ENCODE measurements around the gene LEF1.

Gene LEF1

DNA sequence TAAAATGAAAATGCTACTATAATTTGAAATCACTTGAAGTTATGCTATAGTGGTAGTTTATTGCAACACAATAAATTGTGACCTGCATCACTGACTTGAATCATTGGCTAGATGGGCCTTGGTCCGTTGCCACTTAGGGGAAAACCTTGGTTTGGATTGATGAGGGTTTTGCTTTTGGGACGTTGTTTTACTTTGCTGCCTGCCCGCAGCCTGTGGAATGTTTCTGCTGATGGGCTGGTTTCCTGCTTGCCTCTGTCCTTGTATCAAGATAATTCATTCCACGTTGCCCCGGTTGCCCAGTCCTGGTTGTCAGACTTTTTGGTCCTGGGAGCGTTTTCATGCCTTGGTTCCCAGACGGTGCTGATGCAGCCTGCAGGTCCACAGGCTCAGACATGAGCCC, 160.7 kb downstream of the LEF1 start:
- Histone ChIP-seq H3K4me1 (ENCODE audit: control insufficient read depth in 1 of 2, insufficient read depth in 2 of 2, low read length in 2 of 2) (no peaks in the 10 kb centered on the region), H3K9me3 (ENCODE audit: control insufficient read depth in 1 of 2, low read length in 2 of 2) (no peaks in the 10 kb centered on the region), H3K27me3 (ENCODE audit: control insufficient read depth in 1 of 2, insufficient read depth in 2 of 2, low read length in 2 of 2) (no peaks in the 10 kb centered on the region), H3K9ac (ENCODE audit: low read depth in 1 of 2, low read length in 2 of 2) (no peak overlapping the region), H3K4me3 (ENCODE audit: low read depth in 1 of 2, low read length in 2 of 2) (no peak overlapping the region), H3K27ac (ENCODE audit: low read depth, low read length) (no peak overlapping the region), H3K36me3 (ENCODE audit: control insufficient read depth in 1 of 2, insufficient read depth in 2 of 2, low read length in 2 of 2) (peaks cover 0 to 13% of the 10 kb centered on the region in 2 donors)

DNA sequence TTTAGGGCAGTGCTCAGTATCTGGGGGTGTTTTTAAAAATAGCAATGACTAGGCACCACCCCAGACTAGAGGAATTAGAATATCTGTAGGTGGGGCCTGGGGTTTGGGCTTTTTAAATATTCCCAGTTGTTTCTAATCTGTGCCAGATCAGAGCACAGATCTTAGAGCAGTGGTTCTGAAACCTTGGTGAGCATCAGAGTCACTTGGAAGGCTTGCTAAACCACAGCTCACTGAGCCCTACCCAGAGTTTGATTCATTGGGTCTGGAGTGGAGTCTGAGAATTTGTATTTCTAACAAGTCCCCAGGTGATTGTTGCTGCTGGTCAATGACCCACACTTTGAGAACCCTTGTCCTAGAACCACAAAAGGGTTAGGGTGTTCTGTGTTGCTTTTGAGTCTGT, 162.4 kb downstream of the LEF1 start:
- no peak overlapping the region for H3K9ac ChIP-seq (ENCODE audit: low read depth in 1 of 2, low read length in 2 of 2)
- H3K27ac ChIP-seq (ENCODE audit: low read depth, low read length) = no peak overlapping the region
- no peaks in the 10 kb centered on the region for H3K9me3 ChIP-seq (ENCODE audit: control insufficient read depth in 1 of 2, low read length in 2 of 2)
- no peak overlapping the region for H3K4me3 ChIP-seq (ENCODE audit: low read depth in 1 of 2, low read length in 2 of 2)
- H3K36me3 ChIP-seq (ENCODE audit: control insufficient read depth in 1 of 2, insufficient read depth in 2 of 2, low read length in 2 of 2) = peaks cover 0 to 9% of the 10 kb centered on the region in 2 donors
- no peaks in the 10 kb centered on the region for H3K4me1 ChIP-seq (ENCODE audit: control insufficient read depth in 1 of 2, insufficient read depth in 2 of 2, low read length in 2 of 2)
- H3K27me3 ChIP-seq (ENCODE audit: control insufficient read depth in 1 of 2, insufficient read depth in 2 of 2, low read length in 2 of 2) = no peaks in the 10 kb centered on the region

DNA sequence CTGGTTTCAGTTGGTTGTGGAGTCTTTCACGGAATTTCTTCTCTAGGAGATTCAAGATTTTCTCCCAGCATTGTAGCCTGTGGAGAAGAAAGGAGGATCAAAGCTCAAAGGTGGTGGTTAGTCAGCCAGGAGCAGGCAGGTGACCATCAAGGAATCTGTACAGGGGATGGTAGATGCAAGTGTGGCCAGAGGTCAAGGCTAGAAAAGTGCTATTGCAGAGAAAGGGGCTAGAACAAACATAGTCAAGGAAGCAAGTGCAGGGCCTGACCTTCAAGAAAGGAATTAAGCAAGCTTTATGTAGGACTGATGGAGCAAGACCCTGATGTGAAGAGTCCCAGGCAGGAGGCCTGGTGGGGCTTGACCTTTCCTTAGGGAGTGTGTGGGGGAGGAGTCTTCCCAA, 162.9 kb downstream of the LEF1 start:
- Histone ChIP-seq H3K4me3 (ENCODE audit: low read depth in 1 of 2, low read length in 2 of 2) (no peak overlapping the region), H3K27me3 (ENCODE audit: control insufficient read depth in 1 of 2, insufficient read depth in 2 of 2, low read length in 2 of 2) (no peaks in the 10 kb centered on the region), H3K9me3 (ENCODE audit: control insufficient read depth in 1 of 2, low read length in 2 of 2) (no peaks in the 10 kb centered on the region), H3K36me3 (ENCODE audit: control insufficient read depth in 1 of 2, insufficient read depth in 2 of 2, low read length in 2 of 2) (peaks cover 0 to 4% of the 10 kb centered on the region in 2 donors), H3K4me1 (ENCODE audit: control insufficient read depth in 1 of 2, insufficient read depth in 2 of 2, low read length in 2 of 2) (no peaks in the 10 kb centered on the region), H3K9ac (ENCODE audit: low read depth in 1 of 2, low read length in 2 of 2) (no peak overlapping the region), H3K27ac (ENCODE audit: low read depth, low read length) (no peak overlapping the region)

DNA sequence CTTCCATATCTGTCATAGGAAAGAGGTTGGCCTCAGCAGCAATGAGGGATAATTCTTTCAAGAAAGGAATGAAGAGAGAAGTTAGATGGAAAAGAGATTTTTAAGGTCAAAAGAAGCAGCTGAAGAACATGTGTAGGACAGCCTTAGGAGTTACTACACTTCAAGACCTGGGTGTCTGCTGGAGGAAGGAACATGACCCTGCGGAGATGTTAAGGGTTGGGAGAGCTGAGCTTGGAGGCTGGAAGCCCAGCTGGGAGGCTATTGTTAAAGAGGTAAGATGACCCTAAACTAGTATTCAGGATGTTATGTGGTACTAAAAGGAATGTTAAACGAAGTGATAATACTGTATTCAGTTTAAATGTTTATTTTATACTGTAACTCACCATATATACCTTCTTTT, 164.1 kb downstream of the LEF1 start:
- H3K36me3 ChIP-seq (ENCODE audit: control insufficient read depth in 1 of 2, insufficient read depth in 2 of 2, low read length in 2 of 2) = peaks cover 0 to 9% of the 10 kb centered on the region in 2 donors
- H3K27me3 ChIP-seq (ENCODE audit: control insufficient read depth in 1 of 2, insufficient read depth in 2 of 2, low read length in 2 of 2) = no peaks in the 10 kb centered on the region
- H3K4me3 ChIP-seq (ENCODE audit: low read depth in 1 of 2, low read length in 2 of 2) = no peak overlapping the region
- no peak overlapping the region for H3K27ac ChIP-seq (ENCODE audit: low read depth, low read length)
- H3K9ac ChIP-seq (ENCODE audit: low read depth in 1 of 2, low read length in 2 of 2) = no peak overlapping the region
- no peaks in the 10 kb centered on the region for H3K4me1 ChIP-seq (ENCODE audit: control insufficient read depth in 1 of 2, insufficient read depth in 2 of 2, low read length in 2 of 2)
- no peaks in the 10 kb centered on the region for H3K9me3 ChIP-seq (ENCODE audit: control insufficient read depth in 1 of 2, low read length in 2 of 2)

DNA sequence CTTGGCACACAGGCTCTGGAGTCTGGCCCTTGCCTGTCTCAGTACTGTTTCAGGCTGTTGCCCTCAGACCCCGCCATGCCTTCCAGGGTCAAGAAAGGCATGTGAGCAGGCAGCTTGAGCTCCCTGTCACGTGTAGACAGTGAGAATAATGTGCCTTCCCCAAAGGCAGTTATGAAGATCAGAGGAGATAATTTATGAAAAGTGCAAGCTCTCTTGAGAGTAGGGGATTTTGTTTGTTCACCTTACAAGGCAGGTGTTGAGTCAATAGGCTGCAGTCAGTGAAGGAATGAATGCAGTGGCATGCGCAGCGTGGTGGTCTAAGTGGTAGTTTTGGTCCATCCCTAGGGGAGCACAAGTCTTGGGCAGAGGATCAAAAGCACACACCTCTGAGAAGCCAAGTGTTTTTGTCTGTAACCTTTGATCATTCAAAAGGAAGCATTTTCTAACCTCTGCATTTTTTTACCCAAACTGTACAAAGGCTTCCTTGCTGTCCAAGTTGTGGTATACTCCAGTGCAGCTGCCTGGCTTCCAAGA, 164.7 kb downstream of the LEF1 start:
- no peaks in the 10 kb centered on the region for H3K27me3 ChIP-seq (ENCODE audit: control insufficient read depth in 1 of 2, insufficient read depth in 2 of 2, low read length in 2 of 2)
- H3K27ac ChIP-seq (ENCODE audit: low read depth, low read length) = no peak overlapping the region
- H3K36me3 ChIP-seq (ENCODE audit: control insufficient read depth in 1 of 2, insufficient read depth in 2 of 2, low read length in 2 of 2) = peaks cover 0 to 9% of the 10 kb centered on the region in 2 donors
- no peak overlapping the region for H3K9ac ChIP-seq (ENCODE audit: low read depth in 1 of 2, low read length in 2 of 2)
- no peaks in the 10 kb centered on the region for H3K4me1 ChIP-seq (ENCODE audit: control insufficient read depth in 1 of 2, insufficient read depth in 2 of 2, low read length in 2 of 2)
- no peaks in the 10 kb centered on the region for H3K9me3 ChIP-seq (ENCODE audit: control insufficient read depth in 1 of 2, low read length in 2 of 2)
- H3K4me3 ChIP-seq (ENCODE audit: low read depth in 1 of 2, low read length in 2 of 2) = no peak overlapping the region

DNA sequence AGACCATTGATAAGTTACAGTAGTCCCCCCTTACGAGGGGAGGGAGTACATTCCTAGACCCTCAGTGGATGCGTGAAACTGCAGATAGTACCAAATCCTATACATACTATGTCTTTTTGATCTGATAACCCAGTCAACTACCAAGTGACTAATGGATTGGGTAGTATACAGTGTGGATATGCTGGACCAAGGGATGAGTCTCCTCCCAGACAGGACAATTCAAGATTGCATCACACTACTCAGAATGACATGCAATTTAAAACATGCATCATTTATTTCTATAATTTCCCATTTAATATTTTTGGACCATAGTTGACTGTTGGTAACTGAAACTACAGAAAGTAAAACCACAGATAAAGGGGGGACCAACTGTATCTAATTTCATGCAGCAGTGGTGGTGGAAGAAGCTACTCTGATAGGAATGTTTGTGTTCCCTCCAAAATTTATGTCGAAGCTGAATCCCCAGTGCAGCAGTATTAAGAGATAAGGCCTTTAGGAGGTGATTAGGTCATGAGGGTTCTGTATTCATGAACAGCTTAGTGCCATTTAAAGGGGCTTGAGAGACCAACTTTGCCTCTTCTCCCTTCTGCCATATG, 167.1 kb downstream of the LEF1 start:
- H3K4me3 ChIP-seq (ENCODE audit: low read depth in 1 of 2, low read length in 2 of 2) = no peak overlapping the region
- H3K4me1 ChIP-seq (ENCODE audit: control insufficient read depth in 1 of 2, insufficient read depth in 2 of 2, low read length in 2 of 2) = no peaks in the 10 kb centered on the region
- H3K27ac ChIP-seq (ENCODE audit: low read depth, low read length) = no peak overlapping the region

DNA sequence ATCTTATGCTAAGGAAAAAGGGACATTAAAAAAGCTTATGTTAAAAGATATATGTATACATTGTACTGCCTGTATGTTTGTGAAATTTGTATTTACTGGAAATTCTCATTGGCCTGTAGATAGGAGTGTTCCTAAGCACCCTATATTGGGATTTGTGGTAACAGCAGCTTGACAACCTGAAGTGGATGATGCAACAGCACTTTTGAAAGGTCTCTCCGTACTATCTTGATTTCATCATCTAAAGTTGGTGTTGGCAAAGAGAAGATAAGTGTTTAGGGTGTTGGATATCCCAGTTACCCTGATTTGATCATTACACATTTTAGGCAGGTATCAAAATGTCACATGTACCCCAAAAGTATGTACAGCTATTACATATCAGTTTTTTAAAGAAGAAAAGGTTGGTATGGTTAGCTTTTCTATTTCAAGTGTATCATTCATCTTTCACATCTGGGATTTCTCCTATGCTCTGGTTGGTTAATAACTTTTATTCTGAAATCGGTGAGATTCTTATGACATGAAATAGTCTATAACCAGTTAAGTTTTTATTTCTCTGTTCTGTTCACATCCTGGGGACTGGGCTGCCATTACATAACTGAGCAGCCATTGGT, 168.7 kb downstream of the LEF1 start:
- Histone ChIP-seq H3K27ac (ENCODE audit: low read depth, low read length) (no peak overlapping the region), H3K36me3 (ENCODE audit: control insufficient read depth in 1 of 2, insufficient read depth in 2 of 2, low read length in 2 of 2) (peaks cover 0 to 5% of the 10 kb centered on the region in 2 donors), H3K4me1 (ENCODE audit: control insufficient read depth in 1 of 2, insufficient read depth in 2 of 2, low read length in 2 of 2) (peaks cover 0 to 1% of the 10 kb centered on the region in 2 donors), H3K4me3 (ENCODE audit: low read depth in 1 of 2, low read length in 2 of 2) (no peak overlapping the region), H3K9me3 (ENCODE audit: control insufficient read depth in 1 of 2, low read length in 2 of 2) (no peaks in the 10 kb centered on the region), H3K9ac (ENCODE audit: low read depth in 1 of 2, low read length in 2 of 2) (no peak overlapping the region), H3K27me3 (ENCODE audit: control insufficient read depth in 1 of 2, insufficient read depth in 2 of 2, low read length in 2 of 2) (no peaks in the 10 kb centered on the region)

More for the DNA sequence above, 167.1 kb downstream of the LEF1 start:
- H3K36me3 ChIP-seq (ENCODE audit: control insufficient read depth in 1 of 2, insufficient read depth in 2 of 2, low read length in 2 of 2) = peaks cover 0 to 5% of the 10 kb centered on the region in 2 donors
- no peak overlapping the region for H3K9ac ChIP-seq (ENCODE audit: low read depth in 1 of 2, low read length in 2 of 2)
- H3K9me3 ChIP-seq (ENCODE audit: control insufficient read depth in 1 of 2, low read length in 2 of 2) = no peaks in the 10 kb centered on the region
- H3K27me3 ChIP-seq (ENCODE audit: control insufficient read depth in 1 of 2, insufficient read depth in 2 of 2, low read length in 2 of 2) = no peaks in the 10 kb centered on the region

DNA sequence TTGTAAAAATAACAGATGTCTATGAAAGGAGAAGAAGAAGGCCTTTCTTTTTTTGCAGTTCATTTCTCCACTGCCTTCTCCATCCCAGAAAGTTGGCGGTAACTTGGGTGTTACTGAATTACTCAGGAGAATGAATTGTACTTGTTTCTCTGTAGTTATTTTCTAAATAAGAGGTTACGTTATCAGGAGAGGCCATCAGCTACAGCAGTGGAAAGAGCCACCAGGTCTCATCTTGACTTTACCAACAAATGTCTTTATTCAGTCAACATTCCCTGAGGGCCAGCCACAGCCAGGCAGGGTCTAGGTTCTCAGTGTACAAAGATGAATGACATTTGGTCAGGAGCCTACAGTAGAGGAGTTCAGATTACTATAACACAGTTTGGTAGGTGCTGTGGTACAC, 170.9 kb downstream of the LEF1 start:
- Histone ChIP-seq H3K9ac (ENCODE audit: low read depth in 1 of 2, low read length in 2 of 2) (no peak overlapping the region), H3K27me3 (ENCODE audit: control insufficient read depth in 1 of 2, insufficient read depth in 2 of 2, low read length in 2 of 2) (no peaks in the 10 kb centered on the region), H3K4me1 (ENCODE audit: control insufficient read depth in 1 of 2, insufficient read depth in 2 of 2, low read length in 2 of 2) (peaks cover 13 to 21% of the 10 kb centered on the region in 2 donors), H3K36me3 (ENCODE audit: control insufficient read depth in 1 of 2, insufficient read depth in 2 of 2, low read length in 2 of 2) (peaks cover 0 to 5% of the 10 kb centered on the region in 2 donors), H3K9me3 (ENCODE audit: control insufficient read depth in 1 of 2, low read length in 2 of 2) (no peaks in the 10 kb centered on the region), H3K4me3 (ENCODE audit: low read depth in 1 of 2, low read length in 2 of 2) (no peak overlapping the region), H3K27ac (ENCODE audit: low read depth, low read length) (no peak overlapping the region)

Data from duodenal mucosa (tissue), 2 donors.